NCI-H510A treated with DMSO at 0.1 percent for 48 hours (cell line): ENCODE results near the gene SRPK3.
"Not testable (repeated sequence)": the region's sequence is repeated elsewhere in the genome, so short reads cannot be mapped to it uniquely, and the experiment has no call there.

Experiments used
- DNase-seq: peaks from one replicate; lab custom pipeline; 2025; lab: John Stamatoyannopoulos, UW

SRPK3 gene

DNA sequence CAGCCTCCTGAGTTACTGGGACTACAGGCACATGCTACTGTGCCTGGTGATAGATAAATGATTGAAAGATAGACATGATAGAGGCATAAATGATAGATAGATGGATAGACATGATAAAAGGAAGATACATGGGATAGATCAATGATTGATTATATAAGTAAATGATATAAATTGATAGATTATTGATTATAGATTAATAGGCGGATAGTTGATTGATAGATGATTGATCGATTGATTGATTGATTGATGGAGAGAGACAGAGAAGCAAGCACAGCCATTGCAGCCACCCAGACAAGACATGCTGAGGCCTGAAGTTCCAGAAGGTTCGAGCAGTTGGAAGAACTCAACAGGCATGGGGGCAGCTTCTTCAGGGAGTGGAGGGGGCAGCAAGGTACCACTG, 34.5 kb upstream of the SRPK3 start:
- DNase-seq, result no peak

GRCh38 chrX:153746991-153747390, 33.9 kb upstream of the SRPK3 start:
- DNase-seq, result not testable (repeated sequence)

GRCh38 chrX:153749017-153749416, 31.8 kb upstream of the SRPK3 start:
- not testable (repeated sequence) for DNase-seq

DNA sequence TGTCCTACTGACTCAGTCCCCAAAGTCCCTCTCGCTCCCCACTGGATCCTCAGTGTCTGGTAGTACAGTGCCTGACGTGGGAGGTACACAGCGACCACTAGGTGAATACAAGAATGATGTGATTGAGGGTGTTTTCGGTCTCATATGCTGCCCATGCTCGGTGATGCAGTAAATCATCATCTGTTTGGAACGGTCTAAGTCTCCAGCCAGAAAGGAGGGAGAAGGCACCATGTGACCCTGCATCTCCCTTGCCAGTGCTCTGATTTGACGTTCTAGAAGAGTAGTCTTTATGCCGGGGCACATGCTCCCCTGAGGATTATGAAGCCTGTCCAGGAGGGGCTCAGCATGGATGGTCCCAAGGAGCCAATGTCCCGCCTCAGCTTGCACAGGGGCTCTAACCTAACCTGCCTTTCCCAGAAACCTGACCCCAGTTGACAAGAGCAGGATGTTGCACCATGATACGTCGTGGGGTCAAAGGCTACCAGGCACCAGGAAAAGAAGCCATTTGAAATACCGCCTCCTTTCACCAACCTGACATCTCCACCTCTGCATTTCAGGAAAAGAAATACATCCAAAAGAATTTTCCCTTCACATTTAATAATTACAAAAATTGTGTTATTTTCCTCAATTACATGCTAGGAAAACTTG, 30.6 kb upstream of the SRPK3 start:
- DNase-seq, result no peak

DNA sequence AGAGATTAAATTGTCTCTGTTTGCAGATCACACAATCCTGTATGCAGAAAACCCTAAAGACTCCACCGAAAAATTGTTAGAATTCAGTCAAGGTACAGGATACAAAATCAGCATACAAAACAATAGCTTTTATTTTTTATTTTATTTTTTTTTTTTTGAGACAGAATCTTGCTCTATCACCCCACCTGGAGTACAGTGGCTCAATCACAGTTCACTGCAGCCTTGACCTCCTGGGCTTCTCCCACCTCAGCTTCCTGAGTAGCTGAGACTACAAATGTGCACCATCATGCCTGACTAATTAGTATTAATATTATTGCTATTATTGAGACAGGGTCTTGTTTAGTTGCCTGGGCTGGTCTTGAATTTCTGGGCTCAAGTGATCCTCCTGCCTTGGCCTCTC, 25.7 kb upstream of the SRPK3 start:
- no peak for DNase-seq

DNA sequence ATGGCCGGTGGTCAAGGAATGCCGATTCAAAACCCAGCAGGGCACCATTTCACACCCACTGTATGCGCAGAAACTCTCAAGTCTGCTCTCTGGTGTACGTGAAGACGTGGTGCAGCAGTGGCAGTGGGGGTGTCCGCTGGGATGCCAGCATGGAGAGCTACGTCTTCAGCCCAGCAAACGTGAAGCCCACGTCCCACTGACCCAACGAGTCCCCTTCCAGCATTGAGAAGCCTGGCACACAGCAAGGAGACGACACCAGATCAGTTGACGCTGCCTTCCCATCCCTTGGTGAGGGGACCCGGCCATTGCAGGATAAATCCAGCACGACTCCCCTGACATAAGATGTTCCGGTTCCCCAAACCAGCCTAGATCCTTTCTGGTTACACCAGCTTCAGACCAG, 19.0 kb upstream of the SRPK3 start:
- DNase-seq, result no peak

DNA sequence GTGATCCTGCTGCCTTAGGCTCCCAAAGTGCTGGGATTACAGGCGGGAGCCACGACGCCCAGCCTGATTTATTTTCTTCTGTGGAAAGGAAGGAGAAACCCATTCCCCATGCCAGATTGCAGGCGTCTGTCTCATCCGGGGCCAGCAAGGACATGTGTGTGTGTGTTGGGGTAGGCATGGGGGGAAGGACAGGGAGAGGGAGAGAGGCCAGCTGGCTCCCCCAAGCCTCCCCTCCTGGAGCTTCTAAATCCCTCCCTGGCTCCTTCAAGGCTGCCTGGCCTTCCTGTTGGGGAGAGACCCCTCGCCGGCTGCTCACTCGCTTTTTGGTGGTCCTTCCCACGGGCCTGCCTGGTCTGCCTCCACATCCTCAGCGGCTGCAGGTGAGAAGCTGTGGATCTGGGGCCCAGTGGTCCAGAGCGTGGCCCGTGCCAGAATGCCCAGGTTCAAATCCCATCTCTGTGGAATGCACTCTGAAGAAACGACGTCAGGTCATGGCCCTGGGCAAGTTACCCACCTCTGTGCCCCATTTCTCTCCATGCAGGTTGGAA, 18.1 kb upstream of the SRPK3 start:
- no peak for DNase-seq

- DNase-seq, result no peak
These were observed 17.4 kb upstream of the SRPK3 start for GRCh38 chrX:153763298-153763932.

DNA sequence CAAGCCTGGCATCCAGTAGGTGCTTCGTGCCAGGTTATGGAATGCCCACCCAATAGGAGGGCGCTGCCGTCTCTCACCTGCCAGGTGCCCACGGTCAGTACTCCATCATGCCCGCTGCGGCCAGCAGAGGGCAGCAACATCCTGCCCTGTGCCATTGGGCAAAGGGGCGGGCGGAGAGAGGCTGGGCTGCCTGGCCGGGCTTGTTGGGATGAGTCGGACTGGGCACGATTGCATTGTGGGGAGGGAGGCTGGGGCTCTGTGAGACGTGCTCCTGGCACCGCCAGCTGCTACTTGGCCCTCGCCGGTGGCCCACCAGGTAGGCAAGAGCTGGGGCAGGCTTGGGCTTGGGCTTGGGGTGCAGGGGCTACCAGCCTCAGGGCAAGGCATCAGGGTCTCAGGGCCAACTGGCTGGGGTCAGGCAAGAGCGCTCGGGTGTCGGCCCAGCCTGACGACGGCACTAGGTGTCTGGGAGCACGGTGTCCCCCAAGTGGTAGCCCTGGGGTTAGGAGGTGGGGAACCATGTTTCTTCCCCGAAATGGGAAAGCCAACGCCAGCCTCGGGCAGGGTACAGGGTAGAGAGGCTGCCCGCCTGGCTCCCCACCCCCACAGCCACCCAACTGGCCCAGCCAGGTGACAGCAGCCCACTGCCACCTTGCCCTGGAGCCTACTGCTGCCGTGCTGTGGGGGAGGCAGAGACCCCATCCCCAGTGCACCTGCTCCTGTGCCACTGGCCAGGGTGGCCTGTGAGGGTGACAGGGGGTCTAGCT, 16.7 kb upstream of the SRPK3 start, which contains the start of gene PLXNB3:
PLXNB3 (plus strand) TSS at position 261 of the 767 bp plus-strand sequence. CDS start 1,287 bp downstream, outside the sequence.
- DNase-seq, result peak; percentile 48

DNA sequence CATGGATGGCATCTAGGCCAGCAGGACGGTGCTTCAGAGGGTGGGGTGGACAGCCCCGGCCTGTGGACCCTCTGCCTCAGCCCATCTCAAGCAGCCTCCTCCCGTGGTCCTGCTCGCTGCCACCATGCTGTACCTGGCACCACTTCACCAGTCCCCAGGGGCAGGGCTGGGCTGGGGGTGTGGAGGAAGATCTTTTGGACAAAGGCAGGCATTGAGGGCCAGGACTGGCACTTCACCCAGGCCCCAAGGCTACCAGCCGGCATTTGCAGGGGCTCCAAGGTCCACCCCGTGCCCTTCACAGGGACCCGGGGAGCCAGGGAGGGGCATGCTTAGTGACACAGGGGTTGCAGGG, 16.1 kb upstream of the SRPK3 start:
- no peak for DNase-seq

DNA sequence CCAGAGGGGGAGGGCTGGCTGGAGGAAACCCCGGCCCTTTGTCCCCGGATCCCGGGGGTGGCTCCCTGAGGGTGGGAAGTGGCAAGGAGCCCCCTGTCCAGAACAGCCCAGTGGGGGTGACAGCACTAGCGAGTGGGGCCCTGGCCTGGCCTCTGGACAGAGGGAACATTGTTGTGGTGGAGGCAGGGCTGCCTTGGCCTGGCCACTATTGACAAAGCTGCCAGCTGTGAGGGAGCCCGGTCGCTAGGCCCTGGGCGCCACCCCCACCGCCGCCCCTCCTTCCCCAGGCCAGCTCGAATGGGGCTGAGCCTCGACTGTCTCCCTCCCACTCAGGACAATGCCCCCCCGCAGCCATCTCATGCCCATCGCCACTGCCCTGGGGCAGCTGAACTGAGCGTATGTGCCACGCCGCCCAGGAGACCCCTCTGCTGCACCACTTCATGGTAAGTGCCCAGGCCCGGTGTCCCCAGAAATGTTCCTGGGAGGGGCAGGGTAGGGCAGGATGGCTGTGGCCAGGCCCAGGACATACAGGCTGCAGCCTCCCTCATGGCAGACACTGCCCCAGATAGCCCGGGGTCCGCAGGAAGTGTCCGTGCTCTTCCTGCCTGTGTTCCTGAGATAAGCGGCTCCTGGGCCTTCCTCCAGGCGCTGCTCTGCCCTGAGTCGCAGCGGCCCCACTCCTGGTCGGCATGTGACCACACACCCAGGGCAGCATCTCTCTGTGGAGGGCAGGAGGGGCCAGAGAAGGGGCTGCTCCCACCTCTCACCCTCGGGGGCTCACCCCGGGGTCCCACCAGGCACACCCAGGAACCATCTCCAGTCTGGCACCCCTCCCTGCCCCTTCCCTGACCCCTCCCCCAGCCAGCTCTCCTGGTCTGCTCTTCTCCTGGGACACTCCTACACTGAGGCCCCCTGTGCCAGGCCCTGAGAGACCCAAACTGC, 15.4 kb upstream of the SRPK3 start:
- no peak for DNase-seq

- DNase-seq, result no peak
These were observed 14.6 kb upstream of the SRPK3 start for GRCh38 chrX:153766098-153766817.

DNA sequence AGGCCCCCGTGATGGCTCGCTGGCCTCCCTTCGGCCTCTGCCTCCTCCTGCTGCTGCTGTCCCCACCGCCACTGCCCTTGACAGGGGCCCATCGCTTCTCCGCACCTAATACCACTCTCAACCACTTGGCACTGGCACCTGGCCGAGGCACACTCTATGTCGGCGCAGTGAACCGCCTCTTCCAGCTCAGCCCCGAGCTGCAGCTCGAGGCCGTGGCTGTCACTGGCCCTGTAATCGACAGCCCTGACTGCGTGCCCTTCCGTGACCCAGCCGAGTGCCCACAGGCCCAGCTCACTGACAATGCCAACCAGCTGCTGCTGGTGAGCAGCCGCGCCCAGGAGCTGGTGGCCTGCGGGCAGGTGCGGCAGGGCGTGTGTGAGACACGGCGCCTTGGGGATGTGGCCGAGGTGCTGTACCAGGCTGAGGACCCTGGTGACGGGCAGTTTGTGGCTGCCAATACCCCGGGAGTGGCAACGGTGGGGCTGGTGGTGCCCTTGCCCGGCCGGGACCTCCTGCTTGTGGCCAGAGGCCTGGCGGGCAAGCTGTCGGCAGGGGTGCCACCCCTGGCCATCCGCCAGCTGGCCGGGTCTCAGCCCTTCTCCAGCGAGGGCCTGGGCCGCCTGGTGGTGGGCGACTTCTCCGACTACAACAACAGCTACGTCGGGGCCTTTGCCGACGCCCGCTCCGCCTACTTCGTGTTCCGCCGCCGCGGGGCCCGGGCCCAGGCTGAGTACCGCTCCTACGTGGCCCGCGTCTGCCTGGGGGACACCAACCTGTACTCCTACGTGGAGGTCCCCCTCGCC, 13.8 kb upstream of the SRPK3 start:
- no peak for DNase-seq

DNA sequence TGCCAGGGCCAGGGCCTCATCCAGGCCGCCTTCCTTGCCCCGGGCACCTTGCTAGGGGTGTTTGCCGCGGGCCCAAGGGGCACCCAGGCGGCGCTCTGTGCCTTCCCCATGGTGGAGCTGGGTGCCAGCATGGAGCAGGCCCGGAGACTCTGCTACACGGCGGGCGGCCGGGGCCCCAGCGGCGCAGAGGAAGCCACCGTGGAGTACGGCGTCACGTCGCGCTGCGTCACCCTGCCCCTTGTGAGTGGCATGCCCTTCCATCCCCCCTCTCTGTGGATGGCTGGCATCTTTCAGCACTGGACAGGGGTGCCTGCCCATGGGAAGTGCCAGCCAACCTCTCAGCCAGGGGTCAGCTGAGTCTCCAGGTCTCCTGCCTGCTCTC, 13.2 kb upstream of the SRPK3 start:
- no peak for DNase-seq

- DNase-seq, result no peak
These were observed 12.3 kb upstream of the SRPK3 start for GRCh38 chrX:153768311-153769157.

- no peak for DNase-seq
These were observed 11.5 kb upstream of the SRPK3 start for GRCh38 chrX:153769158-153769864.

DNA sequence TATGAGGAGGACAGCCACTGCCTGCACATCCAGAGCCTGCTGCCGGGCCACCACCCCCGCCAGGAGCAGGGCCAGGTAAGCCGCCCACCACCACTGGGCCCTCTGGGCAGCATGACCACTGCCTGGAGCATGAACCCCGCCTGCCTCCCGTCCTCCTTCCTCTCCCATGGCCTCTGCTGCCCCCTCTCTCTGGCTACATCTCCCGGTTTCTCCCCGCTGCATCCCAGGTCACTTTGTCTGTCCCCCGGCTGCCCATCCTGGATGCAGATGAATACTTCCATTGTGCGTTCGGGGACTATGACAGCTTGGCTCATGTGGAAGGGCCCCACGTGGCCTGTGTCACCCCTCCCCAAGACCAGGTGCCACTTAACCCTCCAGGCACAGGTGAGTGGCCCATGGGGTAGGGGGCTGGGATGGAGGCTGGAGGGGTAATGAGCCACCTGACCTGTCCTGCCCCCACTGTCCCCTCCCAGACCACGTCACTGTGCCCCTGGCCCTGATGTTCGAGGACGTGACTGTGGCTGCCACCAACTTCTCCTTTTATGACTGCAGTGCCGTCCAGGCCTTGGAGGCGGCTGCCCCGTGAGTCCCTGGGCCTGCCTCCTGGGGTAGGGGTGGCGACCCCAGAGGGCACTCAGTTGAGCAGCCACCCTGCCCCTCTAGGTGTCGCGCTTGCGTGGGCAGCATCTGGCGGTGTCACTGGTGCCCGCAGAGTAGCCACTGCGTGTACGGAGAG, 10.8 kb upstream of the SRPK3 start:
- no peak for DNase-seq
